ENCODE results near the gene OR51B4. TPM values are rescaled to one million over a fixed set of nuclear protein-coding genes. Genes with fewer than 3 reads are reported as not detected.

Gene OR51B4
- total RNA-seq, 1 donor from 2014 or later = not detected

DNA sequence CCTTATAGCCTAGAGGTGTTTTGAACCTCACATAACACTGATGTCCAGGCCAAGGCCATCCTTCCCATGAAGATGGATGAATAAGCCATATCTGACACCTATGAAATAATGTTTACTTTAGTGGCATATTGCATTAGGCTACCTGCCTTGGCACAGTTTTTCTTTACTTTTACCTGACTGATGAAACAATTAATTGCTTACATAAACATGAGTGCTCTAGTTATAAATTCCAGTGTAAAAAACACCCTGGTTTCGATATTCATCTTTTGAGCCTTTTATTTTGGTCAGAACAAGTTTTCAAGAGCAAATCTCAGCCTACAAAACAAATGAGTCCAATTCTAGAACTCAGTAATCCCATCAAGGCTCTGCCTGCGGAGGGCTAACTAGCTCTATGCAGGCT lies 25.0 kb downstream of the OR51B4 start:
- H3K36me3 ChIP-seq = no peaks in the 10 kb centered on the region
- no peak overlapping the region for H3K4me3 ChIP-seq
- no peaks in the 10 kb centered on the region for H3K27me3 ChIP-seq (ENCODE audit: low read depth)
- no peaks in the 10 kb centered on the region for H3K9me3 ChIP-seq (replicated peaks)
- no peak for DNase-seq
- TF ChIP-seq, protein P1, sequence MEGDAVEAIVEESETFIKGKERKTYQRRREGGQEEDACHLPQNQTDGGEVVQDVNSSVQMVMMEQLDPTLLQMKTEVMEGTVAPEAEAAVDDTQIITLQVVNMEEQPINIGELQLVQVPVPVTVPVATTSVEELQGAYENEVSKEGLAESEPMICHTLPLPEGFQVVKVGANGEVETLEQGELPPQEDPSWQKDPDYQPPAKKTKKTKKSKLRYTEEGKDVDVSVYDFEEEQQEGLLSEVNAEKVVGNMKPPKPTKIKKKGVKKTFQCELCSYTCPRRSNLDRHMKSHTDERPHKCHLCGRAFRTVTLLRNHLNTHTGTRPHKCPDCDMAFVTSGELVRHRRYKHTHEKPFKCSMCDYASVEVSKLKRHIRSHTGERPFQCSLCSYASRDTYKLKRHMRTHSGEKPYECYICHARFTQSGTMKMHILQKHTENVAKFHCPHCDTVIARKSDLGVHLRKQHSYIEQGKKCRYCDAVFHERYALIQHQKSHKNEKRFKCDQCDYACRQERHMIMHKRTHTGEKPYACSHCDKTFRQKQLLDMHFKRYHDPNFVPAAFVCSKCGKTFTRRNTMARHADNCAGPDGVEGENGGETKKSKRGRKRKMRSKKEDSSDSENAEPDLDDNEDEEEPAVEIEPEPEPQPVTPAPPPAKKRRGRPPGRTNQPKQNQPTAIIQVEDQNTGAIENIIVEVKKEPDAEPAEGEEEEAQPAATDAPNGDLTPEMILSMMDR (IDR thresholded peaks at IDR 0.05; ENCODE audit: borderline replicate concordance) = no peak
- no peak overlapping the region for H3K27ac ChIP-seq (replicated peaks)
- intact Hi-C loops (cut with micrococcal nuclease) = no loop called here
- H3K4me1 ChIP-seq = no peaks in the 10 kb centered on the region

DNA sequence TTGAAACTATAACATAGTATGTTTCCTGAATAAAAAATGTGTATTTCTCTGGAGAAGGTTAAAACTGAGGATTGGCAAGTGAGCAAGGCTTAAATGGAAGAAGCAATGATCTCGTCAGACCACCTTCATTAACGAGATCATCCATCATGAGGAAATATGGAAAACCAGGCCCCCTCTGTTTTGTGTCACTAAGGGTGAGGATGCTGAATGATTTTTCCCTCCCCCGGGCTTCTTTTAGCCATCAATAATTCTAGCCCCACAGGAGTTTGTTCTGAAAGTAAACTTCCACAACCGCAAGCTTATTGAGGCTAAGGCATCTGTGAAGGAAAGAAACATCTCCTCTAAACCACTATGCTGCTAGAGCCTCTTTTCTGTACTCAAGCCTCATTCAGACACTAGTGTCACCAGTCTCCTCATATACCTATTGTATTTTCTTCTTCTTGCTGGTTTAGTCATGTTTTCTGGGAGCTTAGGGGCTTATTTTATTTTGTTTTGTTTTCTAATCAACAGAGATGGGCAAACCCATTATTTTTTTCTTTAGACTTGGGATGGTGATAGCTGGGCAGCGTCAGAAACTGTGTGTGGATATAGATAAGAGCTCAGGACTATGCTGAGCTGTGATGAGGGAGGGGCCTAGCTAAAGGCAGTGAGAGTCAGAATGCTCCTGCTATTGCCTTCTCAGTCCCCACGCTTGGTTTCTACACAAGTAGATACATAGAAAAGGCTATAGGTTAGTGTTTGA lies 26.2 kb downstream of the OR51B4 start:
- intact Hi-C loops (cut with micrococcal nuclease) = no loop called here

DNA sequence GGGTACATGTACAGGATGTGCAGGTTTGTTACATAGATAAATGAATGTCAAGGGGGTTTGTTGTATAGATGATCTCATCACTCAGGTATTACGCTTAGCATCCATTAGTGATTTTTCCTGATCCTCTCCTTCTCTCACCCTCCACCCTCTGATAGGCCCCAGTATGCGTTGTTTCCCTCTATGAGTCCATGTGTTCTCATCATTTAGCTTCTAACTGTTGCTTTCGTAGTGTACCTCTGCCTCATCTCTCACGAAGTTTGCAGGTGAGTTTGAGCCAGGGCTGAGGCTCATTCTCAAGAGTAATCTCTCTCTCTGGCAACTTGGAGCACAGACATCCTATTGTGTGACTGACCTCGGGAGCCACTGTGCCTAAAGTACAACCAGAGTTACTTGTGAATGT lies 27.4 kb downstream of the OR51B4 start:
- intact Hi-C loops (cut with micrococcal nuclease) = no loop called here

More for the DNA sequence above, 26.2 kb downstream of the OR51B4 start:
- TF ChIP-seq, protein P1 (IDR thresholded peaks at IDR 0.05; ENCODE audit: borderline replicate concordance) = no peak
- no peaks in the 10 kb centered on the region for H3K36me3 ChIP-seq
- H3K27ac ChIP-seq (replicated peaks) = no peak overlapping the region
- H3K9me3 ChIP-seq (replicated peaks) = no peaks in the 10 kb centered on the region
- H3K4me1 ChIP-seq = no peaks in the 10 kb centered on the region
- DNase-seq = no peak
- H3K27me3 ChIP-seq (ENCODE audit: low read depth) = no peaks in the 10 kb centered on the region
- H3K4me3 ChIP-seq = no peak overlapping the region

DNA sequence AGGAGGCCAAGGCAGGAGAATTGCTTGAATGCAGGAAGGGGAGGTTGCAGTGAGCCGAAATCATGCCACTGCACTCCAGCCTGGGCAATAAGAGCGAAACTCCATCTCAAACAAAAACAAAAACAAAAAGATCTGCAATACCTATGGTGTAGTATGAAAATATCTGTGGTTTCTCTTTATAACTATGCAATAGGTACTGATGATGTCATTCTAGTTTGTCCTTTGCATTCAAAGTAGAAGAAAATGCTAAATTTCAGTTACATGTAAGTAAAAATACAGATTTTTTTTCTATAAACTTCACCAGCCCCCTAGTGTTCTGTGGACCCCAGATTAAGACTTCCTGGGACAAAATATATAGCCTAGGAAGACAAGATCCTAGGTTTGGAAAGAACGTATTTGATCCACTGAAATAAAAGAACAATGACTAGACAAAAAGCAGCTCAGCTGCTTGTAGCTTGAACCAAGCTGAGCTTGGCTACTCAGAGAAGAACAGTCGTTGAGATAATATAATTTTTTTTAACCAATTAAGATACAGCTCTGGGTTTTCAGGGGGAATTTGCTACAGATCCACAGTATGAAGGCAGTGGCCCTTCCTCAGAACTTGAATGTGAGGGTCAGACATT lies 29.2 kb downstream of the OR51B4 start:
- DNase-seq = no peak
- no peaks in the 10 kb centered on the region for H3K27me3 ChIP-seq (ENCODE audit: low read depth)
- no peaks in the 10 kb centered on the region for H3K9me3 ChIP-seq (replicated peaks)
- TF ChIP-seq, protein P1 (IDR thresholded peaks at IDR 0.05; ENCODE audit: borderline replicate concordance) = no peak
- H3K4me3 ChIP-seq = no peak overlapping the region
- no peak overlapping the region for H3K27ac ChIP-seq (replicated peaks)
- H3K4me1 ChIP-seq = no peaks in the 10 kb centered on the region
- H3K36me3 ChIP-seq = no peaks in the 10 kb centered on the region
- intact Hi-C loops (cut with micrococcal nuclease) = no loop called here

More for the DNA sequence above, 27.4 kb downstream of the OR51B4 start:
- no peaks in the 10 kb centered on the region for H3K4me1 ChIP-seq
- H3K27ac ChIP-seq (replicated peaks) = no peak overlapping the region
- H3K27me3 ChIP-seq (ENCODE audit: low read depth) = no peaks in the 10 kb centered on the region
- no peak overlapping the region for H3K4me3 ChIP-seq
- no peak for DNase-seq
- no peaks in the 10 kb centered on the region for H3K36me3 ChIP-seq
- TF ChIP-seq, protein P1 (IDR thresholded peaks at IDR 0.05; ENCODE audit: borderline replicate concordance) = no peak
- no peaks in the 10 kb centered on the region for H3K9me3 ChIP-seq (replicated peaks)

DNA sequence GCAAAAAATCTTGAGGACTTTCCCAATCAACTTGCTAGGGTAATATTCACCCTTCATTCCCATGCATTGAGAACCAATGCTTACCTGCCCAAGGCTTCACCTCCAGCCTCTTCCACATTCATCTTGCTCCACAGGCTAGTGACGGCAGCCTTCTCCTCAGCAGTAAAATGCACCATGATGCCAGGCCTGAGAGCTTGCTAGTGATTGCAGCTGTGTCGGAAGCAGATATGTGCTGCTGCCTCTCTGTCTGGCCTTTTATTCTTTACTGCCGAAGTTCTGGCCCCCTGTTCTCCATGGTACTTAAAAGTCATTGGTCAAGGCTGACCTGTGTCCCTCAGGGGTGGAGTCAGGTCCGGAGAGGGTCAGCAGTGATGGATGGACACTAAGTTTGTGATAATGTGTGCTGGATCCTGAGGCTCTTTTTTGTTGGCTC lies 32.0 kb downstream of the OR51B4 start, which contains the start of gene HBE1:
TSS of gene HBE1 (minus strand) at position 231 of the 433 bp plus-strand sequence. CDS start at position 176, 55 bp downstream.
- no peak within 1 kb of the TSS for H3K27ac ChIP-seq (replicated peaks)
- DNase-seq = no peak
- H3K4me3 ChIP-seq = no peak within 1 kb of the TSS
- H3K27me3 ChIP-seq (ENCODE audit: low read depth) = no peaks in the 10 kb centered on the region
- no peaks in the 10 kb centered on the region for H3K9me3 ChIP-seq (replicated peaks)
- TF ChIP-seq, protein P1 (IDR thresholded peaks at IDR 0.05; ENCODE audit: borderline replicate concordance) = no peak
- no peaks in the 10 kb centered on the region for H3K36me3 ChIP-seq
- intact Hi-C loops (cut with micrococcal nuclease) = no loop called here
- no peaks in the 10 kb centered on the region for H3K4me1 ChIP-seq

Measured in left ventricle myocardium inferior (tissue), 1 donor.